Immature natural killer cell (primary cell): ENCODE results near the gene GAPDHS. TPM values are rescaled to one million over a fixed set of nuclear protein-coding genes. Genes with fewer than 3 reads are reported as not detected.
A peak's percentile ranks its signal among the peaks of the same experiment; 100 is the strongest.

Experiments
- DNase-seq, 3 donors: peaks; one replicate each; pipeline ENCODE4 v3.0.0; 2022; ENCODE audit warnings: mixed read lengths in 1 of 3
- H3K27ac Mint-ChIP-seq, 6 donors: one replicate each; pipeline ENCODE4 v1.8.0; 2020; ENCODE audit warnings: mixed read lengths in 6 of 6, mild to moderate bottlenecking in 5 of 6, inconsistent platforms in 4 of 6, moderate library complexity in 3 of 6
- H3K27me3 Mint-ChIP-seq, 3 donors: one replicate each; pipeline ENCODE4 v1.8.0; 2020 to 2021; ENCODE audit warnings: low read depth in 3 of 3, mild to moderate bottlenecking in 3 of 3, mixed read lengths in 3 of 3, moderate library complexity in 3 of 3, inconsistent platforms in 1 of 3
- H3K36me3 Mint-ChIP-seq, 3 donors: one replicate each; pipeline ENCODE4 v1.8.0; 2020; ENCODE audit warnings: mixed read lengths in 3 of 3, inconsistent platforms in 2 of 3, mild to moderate bottlenecking in 2 of 3
- H3K4me1 Mint-ChIP-seq, 2 donors: one replicate each; pipeline ENCODE4 v1.8.0; 2020; ENCODE audit warnings: inconsistent platforms in 2 of 2, mild to moderate bottlenecking in 2 of 2, mixed read lengths in 2 of 2, moderate library complexity in 1 of 2
- H3K4me3 Mint-ChIP-seq, 5 donors: one replicate each; pipeline ENCODE4 v1.8.0; 2020; ENCODE audit warnings: mild to moderate bottlenecking in 5 of 5, mixed read lengths in 5 of 5, inconsistent platforms in 3 of 5, moderate library complexity in 3 of 5
- H3K9me3 Mint-ChIP-seq, 6 donors: one replicate each; pipeline ENCODE4 v1.8.0; 2020; ENCODE audit warnings: mild to moderate bottlenecking in 6 of 6, mixed read lengths in 6 of 6, inconsistent platforms in 4 of 6, moderate library complexity in 3 of 6
- polyA plus RNA-seq, 3 donors: library from polyadenylated mRNA; unstranded; fragments of 300-500 nt; fragmentation: Illumina TruSeq; gene quantifications; one replicate each; pipeline ENCODE4 v1.2.3, GENCODE V29; 2021

The GAPDHS gene
- polyA plus RNA-seq, 3 donors from 2014 or later, result not detected

DNA sequence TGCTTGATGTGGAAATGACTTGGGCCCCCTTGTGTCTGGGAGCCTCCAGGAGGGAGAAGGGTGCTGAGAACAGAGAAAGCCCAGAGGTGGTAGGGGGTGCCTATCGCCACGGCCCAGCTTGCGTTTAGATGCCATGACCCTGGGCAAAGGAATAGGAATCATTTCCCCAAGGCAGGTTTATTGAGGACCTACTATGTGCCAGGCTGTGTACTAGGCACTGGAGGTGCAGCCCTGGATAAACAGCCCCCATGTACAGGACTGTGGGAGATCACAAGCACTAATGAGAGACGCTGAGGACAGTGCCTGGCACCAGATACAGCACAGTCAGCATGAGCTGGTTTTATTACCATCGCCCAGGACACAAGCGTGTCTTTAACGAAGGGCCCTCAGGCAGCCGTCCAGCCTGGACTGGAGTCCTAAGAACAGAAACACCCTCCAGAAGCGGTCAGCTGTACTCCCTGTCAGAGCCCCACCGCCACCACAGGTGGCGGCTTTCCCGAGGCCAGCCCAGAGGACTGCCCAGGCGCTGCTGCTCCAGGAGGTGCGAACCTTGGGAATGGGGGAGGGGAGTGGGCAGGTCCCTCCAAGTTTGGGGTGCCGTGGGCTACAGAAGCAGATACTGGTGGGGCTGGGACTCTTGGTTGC lies 16.7 kb downstream of the GAPDHS start:
- no peak overlapping the region for H3K4me3 Mint-ChIP-seq
- peaks cover 7 to 9% (median 8%) of the 10 kb centered on the region in 3 donors for H3K27me3 Mint-ChIP-seq
- no peak for DNase-seq
- H3K9me3 Mint-ChIP-seq, result no peaks in the 10 kb centered on the region
- H3K36me3 Mint-ChIP-seq, result peaks cover 0 to 4% (median 0%) of the 10 kb centered on the region in 3 donors
- no peak overlapping the region for H3K27ac Mint-ChIP-seq
- peaks cover 15 to 18% of the 10 kb centered on the region in 2 donors for H3K4me1 Mint-ChIP-seq

DNA sequence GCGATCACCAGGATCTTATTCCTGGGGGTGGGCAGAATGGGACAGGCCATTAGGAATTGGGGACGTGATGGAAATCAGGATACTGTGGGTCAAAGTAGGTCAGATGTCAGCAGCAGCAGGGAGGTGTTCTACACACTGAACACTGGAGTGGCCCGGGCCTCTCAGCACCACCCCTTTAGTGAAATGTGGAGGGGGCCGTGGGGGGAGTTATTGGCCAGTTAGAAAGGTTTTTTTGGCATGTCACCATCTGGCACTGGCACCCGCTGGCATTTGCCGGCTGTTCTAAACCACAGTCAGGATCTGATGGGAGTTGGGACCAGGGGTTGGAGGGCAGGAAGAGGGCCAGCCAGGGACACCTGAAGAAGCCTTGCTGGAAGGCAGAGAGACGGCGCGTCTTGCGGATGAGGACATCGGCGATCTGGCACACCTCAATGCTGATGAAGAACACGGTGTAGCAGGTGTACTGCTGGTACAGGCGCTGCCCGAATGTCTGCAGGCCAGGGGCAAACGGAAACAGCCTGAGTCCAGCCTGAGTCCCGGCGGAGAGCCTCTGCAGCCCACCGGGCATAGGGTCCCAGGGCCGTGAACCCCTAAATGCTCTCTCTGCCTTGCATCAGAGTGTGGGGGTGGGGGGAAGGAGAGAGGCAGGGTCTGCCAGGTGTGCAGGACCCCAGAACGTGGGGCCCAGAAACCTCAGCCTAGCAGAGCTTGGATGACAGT lies 18.0 kb downstream of the GAPDHS start:
- peaks cover 0 to 4% (median 0%) of the 10 kb centered on the region in 3 donors for H3K36me3 Mint-ChIP-seq
- H3K27ac Mint-ChIP-seq, result no peak overlapping the region
- no peak overlapping the region for H3K4me3 Mint-ChIP-seq
- peaks cover 3 to 11% (median 5%) of the 10 kb centered on the region in 3 donors for H3K27me3 Mint-ChIP-seq
- no peak for DNase-seq
- H3K9me3 Mint-ChIP-seq, result no peaks in the 10 kb centered on the region
- peaks cover 12% of the 10 kb centered on the region in 2 donors for H3K4me1 Mint-ChIP-seq

DNA sequence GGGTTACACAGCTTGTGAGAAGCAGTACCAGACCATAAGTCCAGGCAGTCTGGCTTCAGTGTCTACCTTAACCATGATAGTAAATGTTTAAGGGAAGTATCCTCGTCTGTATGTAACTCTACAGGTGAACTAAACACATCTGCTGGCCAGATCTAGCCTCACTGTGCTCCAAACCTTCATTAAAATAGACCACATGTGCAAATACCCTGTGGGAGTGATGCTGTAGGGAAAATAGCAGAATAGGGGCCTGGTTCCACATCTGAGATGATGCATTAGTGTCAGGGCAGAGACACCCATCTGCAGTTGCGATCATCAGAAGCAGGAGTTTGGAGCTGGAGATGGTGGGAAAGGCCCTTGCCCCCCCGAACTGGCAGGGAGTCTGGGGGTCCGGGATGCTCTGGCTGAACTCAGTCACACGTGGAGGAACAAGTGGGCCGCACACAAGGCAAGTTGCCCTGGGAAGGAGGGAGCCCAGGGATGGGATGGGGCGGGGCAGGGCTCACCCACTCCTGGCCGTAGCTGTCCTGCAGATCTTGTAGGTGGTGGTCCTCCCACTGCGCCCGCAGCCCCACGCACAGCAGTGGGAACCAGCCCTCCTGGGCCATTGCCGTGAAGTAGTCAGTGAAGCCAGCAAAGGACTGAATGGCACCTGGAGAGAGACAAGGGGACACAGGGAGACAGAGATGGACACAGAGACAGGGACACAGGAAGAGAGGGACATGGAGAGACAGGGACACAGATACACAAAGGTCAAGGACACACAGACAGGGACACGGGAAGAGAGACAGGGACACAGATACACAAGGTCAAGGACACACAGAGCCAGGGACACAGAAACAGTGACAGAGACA lies 19.5 kb downstream of the GAPDHS start:
- Mint-ChIP-seq H3K9me3 (no peaks in the 10 kb centered on the region), H3K36me3 (peaks cover 0 to 4% (median 0%) of the 10 kb centered on the region in 3 donors), H3K4me1 (peaks cover 4 to 10% of the 10 kb centered on the region in 2 donors), H3K27me3 (peaks cover 3 to 16% (median 5%) of the 10 kb centered on the region in 3 donors), H3K4me3 (no peak overlapping the region), H3K27ac (peak overlapping the region in 1 of 6 donors; percentile 58)
- no peak for DNase-seq

GRCh38 chr19:35553385-35554000 lies 20.2 kb downstream of the GAPDHS start:
- H3K9me3 Mint-ChIP-seq, result no peaks in the 10 kb centered on the region
- H3K36me3 Mint-ChIP-seq, result peaks cover 0 to 4% (median 0%) of the 10 kb centered on the region in 3 donors
- peaks cover 0 to 16% (median 3%) of the 10 kb centered on the region in 3 donors for H3K27me3 Mint-ChIP-seq
- no peak overlapping the region for H3K4me3 Mint-ChIP-seq
- H3K27ac Mint-ChIP-seq, result peak overlapping the region in 1 of 6 donors; percentile 58
- H3K4me1 Mint-ChIP-seq, result peaks cover 6 to 13% of the 10 kb centered on the region in 2 donors
- no peak for DNase-seq

- Mint-ChIP-seq H3K27ac (no peak overlapping the region), H3K27me3 (peaks cover 2 to 16% (median 6%) of the 10 kb centered on the region in 3 donors), H3K9me3 (no peaks in the 10 kb centered on the region), H3K4me3 (no peak overlapping the region), H3K4me1 (peaks cover 9 to 13% of the 10 kb centered on the region in 2 donors), H3K36me3 (peaks cover 0 to 3% (median 0%) of the 10 kb centered on the region in 3 donors)
- DNase-seq, result no peak
Observed at GRCh38 chr19:35554076-35554475, 20.8 kb downstream of the GAPDHS start.

- peaks cover 5 to 22% (median 14%) of the 10 kb centered on the region in 3 donors for H3K27me3 Mint-ChIP-seq
- H3K36me3 Mint-ChIP-seq, result no peaks in the 10 kb centered on the region
- no peak overlapping the region for H3K4me3 Mint-ChIP-seq
- no peak overlapping the region for H3K27ac Mint-ChIP-seq
- H3K4me1 Mint-ChIP-seq, result peaks cover 10 to 13% of the 10 kb centered on the region in 2 donors
- no peaks in the 10 kb centered on the region for H3K9me3 Mint-ChIP-seq
- DNase-seq, result no peak
Observed at GRCh38 chr19:35555301-35556005, 22.2 kb downstream of the GAPDHS start.

GRCh38 chr19:35556025-35556590 lies 22.9 kb downstream of the GAPDHS start:
- H3K27me3 Mint-ChIP-seq, result peaks cover 5 to 26% (median 16%) of the 10 kb centered on the region in 3 donors
- peak overlapping the region in 1 of 5 donors; percentile 47 for H3K4me3 Mint-ChIP-seq
- DNase-seq, result no peak
- H3K4me1 Mint-ChIP-seq, result peaks cover 10 to 13% of the 10 kb centered on the region in 2 donors
- no peaks in the 10 kb centered on the region for H3K36me3 Mint-ChIP-seq
- no peaks in the 10 kb centered on the region for H3K9me3 Mint-ChIP-seq
- H3K27ac Mint-ChIP-seq, result peak overlapping the region in 2 of 6 donors; percentile 14 to 72

- no peak for DNase-seq
- H3K4me3 Mint-ChIP-seq, result peak overlapping the region; percentile 65 to 87 (median 73)
- H3K4me1 Mint-ChIP-seq, result peaks cover 10 to 13% of the 10 kb centered on the region in 2 donors
- no peaks in the 10 kb centered on the region for H3K36me3 Mint-ChIP-seq
- H3K27ac Mint-ChIP-seq, result peak overlapping the region in 2 of 6 donors; percentile 25 to 60
- H3K27me3 Mint-ChIP-seq, result peaks cover 8 to 26% (median 16%) of the 10 kb centered on the region in 3 donors
- no peaks in the 10 kb centered on the region for H3K9me3 Mint-ChIP-seq
Observed at GRCh38 chr19:35556846-35557538, 23.7 kb downstream of the GAPDHS start.

DNA sequence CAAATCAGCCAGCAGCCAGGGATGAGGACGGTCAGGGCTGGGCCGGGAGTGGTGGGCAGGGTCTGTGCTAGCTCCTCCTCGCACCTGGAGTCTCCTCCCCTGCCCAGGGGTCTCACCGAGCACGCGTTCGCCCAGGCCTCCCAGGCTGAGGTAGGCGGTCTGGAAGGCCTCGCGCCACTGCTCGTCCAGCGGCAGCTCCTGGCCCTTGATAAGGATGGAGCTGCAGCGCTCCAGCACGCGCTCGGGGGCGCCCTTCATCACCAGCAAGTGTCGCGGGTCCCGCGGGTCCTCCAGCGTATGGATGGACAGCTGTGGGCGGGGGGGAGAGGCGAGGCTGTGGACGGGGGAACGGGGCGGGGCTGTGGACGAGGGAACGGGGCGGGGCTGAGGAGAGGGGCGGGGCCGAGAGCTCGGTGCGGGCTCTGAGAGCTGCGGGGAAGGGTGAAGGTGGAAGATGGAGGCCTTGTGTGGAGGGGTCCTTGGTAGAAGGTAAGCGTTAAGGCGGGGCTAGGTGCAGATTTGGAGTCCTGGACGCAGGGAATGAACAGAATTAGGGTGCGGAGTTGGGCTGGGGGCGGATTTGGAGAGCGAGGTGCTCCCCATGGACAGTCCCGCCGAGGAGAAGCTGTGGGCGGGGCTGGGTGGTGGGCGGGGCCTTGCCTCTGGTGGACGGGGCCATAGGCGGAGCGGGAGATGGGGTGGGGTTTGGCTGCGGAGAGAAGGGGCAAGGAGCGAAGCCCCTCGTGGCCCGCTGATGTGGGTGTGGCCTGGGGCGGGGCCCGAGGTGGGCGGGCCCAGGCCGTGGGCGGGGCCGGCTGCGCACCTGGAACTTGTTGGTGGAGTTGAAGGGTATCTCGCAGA lies 24.5 kb downstream of the GAPDHS start:
- Mint-ChIP-seq H3K27ac (peak overlapping the region in 1 of 6 donors; percentile 25), H3K4me3 (peak overlapping the region; percentile 77 to 87 (median 81)), H3K9me3 (no peaks in the 10 kb centered on the region), H3K36me3 (no peaks in the 10 kb centered on the region), H3K4me1 (peaks cover 10 to 13% of the 10 kb centered on the region in 2 donors), H3K27me3 (peaks cover 8 to 26% (median 16%) of the 10 kb centered on the region in 3 donors)
- DNase-seq, result peak; percentile 24 to 37 (median 30)

- peak overlapping the region in 4 of 5 donors; percentile 14 to 64 (median 50) for H3K4me3 Mint-ChIP-seq
Observed at GRCh38 chr19:35558400-35559280, 25.4 kb downstream of the GAPDHS start.

GRCh38 chr19:35559281-35559659 lies 26.0 kb downstream of the GAPDHS start:
- H3K9me3 Mint-ChIP-seq, result no peaks in the 10 kb centered on the region
- H3K4me3 Mint-ChIP-seq, result peak overlapping the region in 1 of 5 donors; percentile 7
- H3K27me3 Mint-ChIP-seq, result peaks cover 8 to 22% (median 18%) of the 10 kb centered on the region in 3 donors
- no peak overlapping the region for H3K27ac Mint-ChIP-seq
- DNase-seq, result no peak
- peaks cover 10 to 13% of the 10 kb centered on the region in 2 donors for H3K4me1 Mint-ChIP-seq
- H3K36me3 Mint-ChIP-seq, result no peaks in the 10 kb centered on the region

More at GRCh38 chr19:35558400-35559280, 25.4 kb downstream of the GAPDHS start:
- no peak for DNase-seq
- Mint-ChIP-seq H3K4me1 (peaks cover 10 to 13% of the 10 kb centered on the region in 2 donors), H3K9me3 (no peaks in the 10 kb centered on the region), H3K27me3 (peaks cover 8 to 22% (median 16%) of the 10 kb centered on the region in 3 donors), H3K27ac (no peak overlapping the region), H3K36me3 (no peaks in the 10 kb centered on the region)
